RWPE1 (cell line): ENCODE results near the gene DTX1.
"Not testable (repeated sequence)": the region's sequence is repeated elsewhere in the genome, so short reads cannot be mapped to it uniquely, and the experiment has no call there.

Experiments used
- CTCF ChIA-PET: fragments of 350-600 bp; sonication (Branson Sonifier 250); formaldehyde crosslinking; extraction: SDS; loops from one replicate; lab custom pipeline; 2021; lab: Yijun Ruan, JAX
- POLR2A ChIA-PET: fragments of 400-600 bp; formaldehyde crosslinking; extraction: SDS; loops from one replicate; lab custom pipeline; 2020; ENCODE audit warnings: antibody characterized with exemption; ENCODE audit not compliant: low non-redundant PET; lab: Yijun Ruan, JAX
- DNase-seq: peaks from one replicate; pipeline ENCODE4 v3.0.0; 2012; ENCODE audit warnings: low spot score
- H3K27ac ChIP-seq: fragments of 450-650 bp; 2 replicates; pipeline ENCODE4 v1.5.1; 2017
- CTCF ChIP-seq: fragments of 450-650 bp; conservative IDR thresholded peaks from 2 replicates; pipeline ENCODE4 v1.5.1; 2017; ENCODE audit warnings: low read depth, mild to moderate bottlenecking

DTX1 gene

GRCh38 chr12:113137861-113138783, 81.6 kb downstream of the DTX1 start:
- CTCF ChIA-PET: interaction anchor here (0.5 to 1.7 kb wide), 4 partner anchors 15 to 238 kb away, joined by 3 to 6 read pairs (median 4); no protein-coding TSS in a partner anchor
- no peak for DNase-seq
- H3K27ac ChIP-seq: no peak overlapping the region
- POLR2A ChIA-PET: no interaction called here
- no peak for TF ChIP-seq CTCF

- no peak overlapping the region for H3K27ac ChIP-seq
- ChIA-PET POLR2A (no interaction called here), CTCF (interaction anchor here (0.5 to 1.7 kb wide), 2 partner anchors 14 to 239 kb away, joined by 3 to 6 read pairs; no protein-coding TSS in a partner anchor)
- no peak for TF ChIP-seq CTCF
- DNase-seq: no peak
Observed at GRCh38 chr12:113138826-113139225, 82.3 kb downstream of the DTX1 start.

GRCh38 chr12:113140706-113141105, 84.2 kb downstream of the DTX1 start:
- no peak for TF ChIP-seq CTCF
- CTCF ChIA-PET: interaction anchor here (0.8 kb wide), 1 partner anchor 105 kb away, joined by 4 read pairs; no protein-coding TSS in a partner anchor
- POLR2A ChIA-PET: no interaction called here
- no peak overlapping the region for H3K27ac ChIP-seq
- DNase-seq: no peak

- POLR2A ChIA-PET, DNase-seq, H3K27ac ChIP-seq: not testable (repeated sequence)
- CTCF ChIA-PET: interaction anchor here (1.5 kb wide), 1 partner anchor 12 kb away, joined by 3 read pairs; no protein-coding TSS in a partner anchor
Observed at GRCh38 chr12:113141716-113142115, 85.2 kb downstream of the DTX1 start.

- no peak overlapping the region for H3K27ac ChIP-seq
- DNase-seq: no peak
- no peak for TF ChIP-seq CTCF
- POLR2A ChIA-PET: no interaction called here
- CTCF ChIA-PET: interaction anchor here (0.7 to 1.5 kb wide), 2 partner anchors 11 to 97 kb away, joined by 3 read pairs; no protein-coding TSS in a partner anchor
Observed at GRCh38 chr12:113142173-113142885, 85.8 kb downstream of the DTX1 start.

GRCh38 chr12:113142886-113143332, 86.4 kb downstream of the DTX1 start:
- ChIA-PET CTCF (interaction anchor here (0.7 to 1.5 kb wide), 2 partner anchors 10 to 97 kb away, joined by 3 read pairs; no protein-coding TSS in a partner anchor), POLR2A (no interaction called here)
- TF ChIP-seq CTCF: no peak
- no peak for DNase-seq
- H3K27ac ChIP-seq: no peak overlapping the region
